K562 (cell line): Measurements from ENCODE around the gene MICAL1.

Source experiments
- IRF2 ChIP-seq: sonication (generic); formaldehyde crosslinking; IDR thresholded peaks from 2 replicates; pipeline ENCODE4 v1.8.1; 2022; ENCODE audit warnings: mild to moderate bottlenecking, missing genetic modification reagents
- ZNF263 ChIP-seq: sonication (generic); formaldehyde crosslinking; IDR thresholded peaks from 2 replicates; pipeline ENCODE4 v1.8.0; 2022; ENCODE audit warnings: mild to moderate bottlenecking, missing genetic modification reagents, borderline replicate concordance
- TF ChIP-seq, protein P1 (sequence below), 3 experiments: IDR thresholded peaks in 2 of 3; conservative IDR thresholded peaks in 1 of 3; 2 replicates each; pipeline ENCODE4 v1.5.1; 2011 to 2012; ENCODE audit warnings: low read length in 3 of 3, mild to moderate bottlenecking in 3 of 3, control low read depth in 2 of 3, improper control_type of control experiment in 1 of 3, inconsistent platforms in 1 of 3, low read depth in 1 of 3, mixed read lengths in 1 of 3, moderate library complexity in 1 of 3; ENCODE audit not compliant: insufficient read depth in 2 of 3

DNA sequence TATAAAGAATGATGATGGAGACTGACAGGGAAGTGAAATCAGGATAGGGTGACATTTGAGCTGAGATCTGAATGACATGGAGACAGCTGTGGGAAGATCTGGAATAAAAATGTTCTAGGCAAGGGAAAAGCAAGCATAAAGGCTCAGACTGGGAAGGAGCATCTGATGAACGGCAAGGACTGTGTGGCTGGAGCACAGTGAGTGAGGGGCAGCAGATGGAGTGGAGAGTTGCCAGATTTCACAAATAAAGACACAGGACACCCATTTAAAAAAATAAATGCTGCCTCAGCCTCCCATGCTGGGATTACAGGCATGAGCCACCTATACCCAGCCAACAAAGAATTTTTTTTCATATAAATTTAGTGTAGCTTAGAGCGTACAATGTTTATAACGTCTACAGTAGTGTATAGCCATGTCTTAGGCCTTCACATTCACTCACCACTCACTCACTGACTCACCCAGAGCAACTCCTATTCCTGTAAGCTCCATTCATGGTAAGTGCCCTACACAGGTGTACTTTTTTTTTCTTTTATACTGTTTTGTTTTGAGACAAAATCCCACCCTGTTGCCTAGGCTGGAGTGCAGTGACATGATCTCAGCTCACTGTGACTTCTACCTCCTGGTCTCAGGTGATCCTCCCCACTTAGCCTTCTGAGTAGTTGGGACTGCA lies 29.8 kb upstream of the MICAL1 start:
- TF ChIP-seq IRF2 (CRISPR knock-in tag): no peak
- TF ChIP-seq, protein P1, sequence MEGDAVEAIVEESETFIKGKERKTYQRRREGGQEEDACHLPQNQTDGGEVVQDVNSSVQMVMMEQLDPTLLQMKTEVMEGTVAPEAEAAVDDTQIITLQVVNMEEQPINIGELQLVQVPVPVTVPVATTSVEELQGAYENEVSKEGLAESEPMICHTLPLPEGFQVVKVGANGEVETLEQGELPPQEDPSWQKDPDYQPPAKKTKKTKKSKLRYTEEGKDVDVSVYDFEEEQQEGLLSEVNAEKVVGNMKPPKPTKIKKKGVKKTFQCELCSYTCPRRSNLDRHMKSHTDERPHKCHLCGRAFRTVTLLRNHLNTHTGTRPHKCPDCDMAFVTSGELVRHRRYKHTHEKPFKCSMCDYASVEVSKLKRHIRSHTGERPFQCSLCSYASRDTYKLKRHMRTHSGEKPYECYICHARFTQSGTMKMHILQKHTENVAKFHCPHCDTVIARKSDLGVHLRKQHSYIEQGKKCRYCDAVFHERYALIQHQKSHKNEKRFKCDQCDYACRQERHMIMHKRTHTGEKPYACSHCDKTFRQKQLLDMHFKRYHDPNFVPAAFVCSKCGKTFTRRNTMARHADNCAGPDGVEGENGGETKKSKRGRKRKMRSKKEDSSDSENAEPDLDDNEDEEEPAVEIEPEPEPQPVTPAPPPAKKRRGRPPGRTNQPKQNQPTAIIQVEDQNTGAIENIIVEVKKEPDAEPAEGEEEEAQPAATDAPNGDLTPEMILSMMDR (IDR thresholded peaks at IDR 0.05 in 2 of 3, conservative IDR thresholded peaks at IDR 0.05 in 1 of 3; ENCODE audit: insufficient read depth in 2 of 3, low read depth in 1 of 3, low read length in 3 of 3): no peak
- no peak for TF ChIP-seq ZNF263
